HG02852 (cell line): ENCODE data around the gene DHRS3.
"Not testable (repeated sequence)": the region's sequence is repeated elsewhere in the genome, so short reads cannot be mapped to it uniquely, and the experiment has no call there.

Experiments
- ATAC-seq: cut with Tn5 transposase; IDR thresholded peaks from one replicate; pipeline ENCODE4 v1.9.1; 2021; ENCODE audit warnings: mild to moderate bottlenecking, moderate library complexity; ENCODE audit not compliant: unreplicated experiment

The DHRS3 gene

DNA sequence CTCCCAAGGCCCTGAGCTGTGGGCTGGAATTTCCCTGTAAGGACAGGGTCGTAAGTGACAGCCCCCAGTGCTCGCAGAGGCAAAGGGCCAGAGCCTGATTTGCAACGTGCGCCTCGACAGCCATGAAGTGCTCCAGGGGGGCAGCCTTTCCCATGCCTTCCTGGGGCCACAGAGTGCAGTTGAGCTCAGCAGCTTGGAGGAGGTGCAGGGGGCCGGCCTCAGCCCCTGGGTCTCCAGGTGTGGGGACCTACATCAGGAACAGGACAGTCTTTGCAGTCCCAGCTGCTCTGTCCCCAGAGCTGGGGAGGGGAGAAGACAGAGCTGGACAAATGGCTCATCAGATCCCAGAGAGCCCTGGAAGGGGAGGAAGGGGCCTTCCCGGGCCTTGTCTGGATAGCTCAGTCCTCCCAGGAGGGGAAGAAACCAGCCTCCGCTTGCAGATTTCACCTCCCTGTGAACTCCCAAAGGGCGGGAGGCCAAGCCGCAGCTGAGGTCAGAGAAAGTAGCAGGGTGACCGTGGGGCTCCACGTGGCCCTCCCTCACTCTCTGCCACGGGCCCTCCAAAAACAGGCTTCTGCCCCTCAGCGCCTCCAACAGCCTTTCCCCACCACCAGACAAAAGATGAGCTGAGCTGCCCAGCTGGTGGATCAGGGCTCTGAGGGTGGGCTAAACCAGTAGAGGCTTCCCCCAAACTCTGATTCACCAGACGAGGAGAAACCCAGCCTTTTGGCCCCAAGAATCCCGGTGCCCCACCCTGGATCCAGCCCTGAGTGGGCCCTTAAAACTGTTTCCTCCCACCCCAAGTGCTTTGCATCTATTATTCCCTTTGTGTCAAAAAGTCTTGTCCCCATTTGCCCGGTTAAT is 76.5 kb downstream of the DHRS3 start:
- ATAC-seq = no peak

DNA sequence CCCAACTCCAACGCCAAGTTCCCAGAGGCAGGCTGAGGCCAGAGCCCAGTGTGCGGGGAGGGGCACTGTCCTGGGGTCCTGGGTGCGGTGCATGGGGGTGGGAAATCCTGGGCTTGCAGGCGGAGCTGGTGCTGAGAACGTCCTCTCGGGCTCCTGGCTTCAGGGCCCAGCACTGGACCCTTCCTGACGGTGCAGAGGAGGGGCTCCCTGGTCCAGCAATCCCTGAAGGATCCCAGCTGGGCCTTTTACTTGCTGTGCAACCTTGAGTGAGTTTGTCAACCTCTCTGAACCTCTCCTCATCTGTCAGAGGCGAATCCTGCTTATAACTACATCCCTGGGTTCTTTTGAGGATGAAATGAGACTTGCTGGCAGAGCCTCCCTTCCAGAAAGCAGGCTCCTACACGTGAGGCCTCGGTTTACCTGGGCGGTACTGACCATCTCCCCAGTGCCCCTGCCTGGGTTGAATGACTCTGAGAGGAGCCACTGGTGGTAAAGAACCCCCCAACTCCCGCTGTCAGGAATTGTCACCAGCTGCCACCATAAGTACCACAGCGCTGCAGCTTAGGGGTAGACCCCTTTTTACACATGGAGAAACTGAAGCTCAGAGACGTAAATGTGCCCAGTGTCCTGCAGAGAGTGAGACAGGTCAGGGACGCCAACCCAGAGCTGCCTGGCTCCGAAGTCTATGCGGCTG is 77.3 kb downstream of the DHRS3 start:
- no peak for ATAC-seq

DNA sequence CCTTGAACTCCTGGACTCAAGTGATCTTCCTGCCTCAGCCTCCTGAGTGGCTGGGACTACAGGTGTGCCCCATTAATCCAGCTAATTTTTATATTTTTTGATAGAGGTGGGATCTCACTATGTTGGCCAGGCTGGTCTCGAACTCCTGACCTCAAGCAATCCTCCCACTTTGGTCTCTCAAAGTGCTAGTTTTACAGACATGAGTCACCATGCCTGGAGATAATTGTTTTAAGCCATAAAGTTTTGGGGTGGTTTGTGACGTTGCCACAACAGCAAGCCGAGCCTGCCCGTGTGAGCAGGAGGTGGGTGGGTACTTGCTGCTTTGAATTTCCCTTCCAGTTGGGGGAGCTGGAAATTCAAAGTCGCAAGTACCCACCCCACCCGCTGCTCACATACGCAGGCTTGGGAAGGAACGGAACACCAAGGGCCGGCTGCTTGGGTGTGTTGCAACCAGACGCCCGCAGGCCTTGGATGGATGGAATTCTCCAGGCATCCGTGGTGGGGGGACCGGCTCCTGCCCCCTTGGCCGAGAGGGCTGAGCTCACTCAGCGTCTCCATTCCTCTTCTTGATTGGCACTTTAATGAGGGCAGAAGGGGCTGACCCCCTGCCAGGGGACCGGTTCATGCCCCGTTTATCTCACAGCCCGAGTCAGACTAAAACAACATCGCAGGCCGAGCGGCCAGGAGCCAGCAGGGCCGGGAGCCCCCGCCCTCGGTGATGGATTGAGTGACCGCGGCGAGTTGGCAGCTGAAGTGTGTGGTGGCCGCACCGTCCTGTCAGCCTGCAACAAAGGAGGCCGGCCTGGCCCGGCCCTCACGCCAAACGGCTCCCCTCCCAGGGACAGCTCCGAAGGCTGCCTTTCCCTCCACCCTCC is 78.1 kb downstream of the DHRS3 start:
- ATAC-seq = no peak

DNA sequence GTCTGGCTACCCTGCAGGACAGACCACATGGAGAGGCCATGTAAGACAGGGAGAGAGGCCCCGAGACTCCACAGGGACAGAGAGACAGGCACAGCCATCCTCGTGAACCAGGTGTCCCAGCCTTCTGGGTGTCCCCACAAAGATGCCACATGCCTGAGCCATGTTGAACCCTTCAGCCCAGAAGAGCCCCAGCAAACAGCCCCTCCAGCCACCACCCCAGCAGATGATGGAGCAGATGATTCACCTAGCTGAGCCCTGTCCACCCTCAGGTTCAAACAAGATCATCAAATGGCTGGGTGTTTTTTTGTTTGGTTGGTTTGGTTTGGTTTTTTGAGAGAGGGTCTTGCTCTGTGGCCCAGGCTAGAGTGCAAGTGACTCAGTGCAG is 78.7 kb downstream of the DHRS3 start:
- ATAC-seq = no peak

DNA sequence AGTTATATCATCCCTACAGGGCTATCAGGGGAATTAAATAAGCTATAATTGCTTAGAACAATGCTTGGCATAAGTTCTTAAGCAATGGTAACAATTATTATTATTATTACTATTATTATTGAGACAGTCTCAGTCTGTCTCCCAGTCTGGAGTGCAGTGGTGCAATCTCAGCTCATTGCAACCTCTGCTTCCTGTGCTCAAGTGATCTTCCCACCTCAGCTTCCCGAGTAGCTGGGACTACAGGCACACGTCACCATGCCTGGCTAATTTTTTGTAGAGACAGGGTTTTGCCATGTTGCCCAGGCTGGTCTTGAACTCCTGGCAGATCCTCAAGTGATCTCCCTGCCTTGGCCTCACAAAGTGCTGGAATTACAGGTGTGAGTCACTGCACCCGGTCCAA is 79.5 kb downstream of the DHRS3 start:
- ATAC-seq = not testable (repeated sequence)

DNA sequence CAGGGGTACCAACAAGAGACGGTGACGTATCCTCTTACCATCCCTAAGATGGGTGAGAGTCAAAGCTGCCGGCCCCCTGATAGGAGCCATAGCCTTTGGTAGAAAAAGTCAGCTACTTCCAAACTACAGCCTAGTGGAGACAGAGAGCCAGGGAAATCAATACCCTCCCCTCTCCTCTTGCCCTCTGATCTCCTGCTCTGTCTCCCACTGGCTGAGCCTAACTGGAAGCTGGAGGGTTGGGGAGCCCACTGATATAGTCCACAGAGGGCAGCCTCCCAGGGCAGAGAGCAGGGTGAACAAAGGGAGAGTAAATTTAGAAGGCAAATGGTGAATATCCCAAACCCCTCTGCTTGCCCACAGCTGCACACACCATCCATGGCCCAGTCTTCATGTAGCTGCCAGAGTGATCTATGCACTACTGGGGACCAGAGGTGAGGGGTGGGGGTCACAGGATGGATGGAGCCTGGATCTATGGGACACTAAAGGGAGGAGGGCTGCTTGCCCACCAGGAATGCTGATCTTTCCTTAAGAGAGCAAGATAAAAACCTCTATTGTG is 80.0 kb downstream of the DHRS3 start:
- ATAC-seq = no peak

DNA sequence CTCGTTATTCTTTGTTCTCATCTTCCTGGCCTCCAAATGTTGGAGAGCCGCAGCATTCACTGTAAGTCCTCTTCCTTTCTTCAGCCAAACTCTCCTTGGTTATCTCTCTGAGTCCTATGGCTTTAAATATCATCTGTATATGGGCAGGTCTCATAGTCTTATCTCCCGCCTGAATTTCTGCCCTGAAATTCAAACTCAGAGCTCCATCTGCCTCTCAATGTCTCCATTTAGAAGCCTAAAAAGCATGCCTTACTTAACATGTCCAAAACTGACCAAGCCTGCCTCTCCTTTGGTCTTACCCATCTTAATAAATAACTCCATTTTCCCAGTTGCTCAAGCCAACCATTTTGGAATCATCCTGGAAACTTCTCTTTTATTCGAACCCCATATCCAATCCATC is 80.7 kb downstream of the DHRS3 start:
- ATAC-seq = no peak

DNA sequence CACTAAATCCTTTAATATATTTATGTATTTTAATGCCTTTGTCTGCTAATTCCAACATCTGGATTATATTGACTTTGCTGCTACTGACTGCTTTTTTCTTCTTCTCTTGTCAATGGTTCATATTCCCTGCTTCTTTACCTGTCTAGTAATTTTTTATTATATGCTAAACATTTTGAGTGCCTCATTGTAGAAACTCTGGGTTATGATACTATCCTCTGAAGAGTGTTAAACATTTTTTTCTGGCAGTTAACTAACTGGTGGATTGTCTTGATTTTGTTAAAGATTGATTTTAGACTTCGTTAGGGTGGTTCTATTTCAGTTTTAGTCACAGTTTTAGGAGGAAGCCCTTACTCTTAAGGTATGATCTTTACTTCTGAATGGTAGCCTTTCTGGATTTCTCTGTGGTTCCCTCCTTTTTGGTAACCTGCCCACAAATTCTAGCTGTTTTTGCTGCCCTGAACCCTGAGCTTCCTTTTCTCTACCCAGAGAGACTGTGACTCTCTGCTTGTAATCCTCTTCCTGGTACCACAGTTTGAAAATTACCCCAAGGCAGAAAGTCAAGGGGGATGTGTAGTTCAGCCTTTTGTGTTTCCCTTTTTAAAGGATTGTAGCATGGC is 81.9 kb downstream of the DHRS3 start:
- ATAC-seq = no peak

DNA sequence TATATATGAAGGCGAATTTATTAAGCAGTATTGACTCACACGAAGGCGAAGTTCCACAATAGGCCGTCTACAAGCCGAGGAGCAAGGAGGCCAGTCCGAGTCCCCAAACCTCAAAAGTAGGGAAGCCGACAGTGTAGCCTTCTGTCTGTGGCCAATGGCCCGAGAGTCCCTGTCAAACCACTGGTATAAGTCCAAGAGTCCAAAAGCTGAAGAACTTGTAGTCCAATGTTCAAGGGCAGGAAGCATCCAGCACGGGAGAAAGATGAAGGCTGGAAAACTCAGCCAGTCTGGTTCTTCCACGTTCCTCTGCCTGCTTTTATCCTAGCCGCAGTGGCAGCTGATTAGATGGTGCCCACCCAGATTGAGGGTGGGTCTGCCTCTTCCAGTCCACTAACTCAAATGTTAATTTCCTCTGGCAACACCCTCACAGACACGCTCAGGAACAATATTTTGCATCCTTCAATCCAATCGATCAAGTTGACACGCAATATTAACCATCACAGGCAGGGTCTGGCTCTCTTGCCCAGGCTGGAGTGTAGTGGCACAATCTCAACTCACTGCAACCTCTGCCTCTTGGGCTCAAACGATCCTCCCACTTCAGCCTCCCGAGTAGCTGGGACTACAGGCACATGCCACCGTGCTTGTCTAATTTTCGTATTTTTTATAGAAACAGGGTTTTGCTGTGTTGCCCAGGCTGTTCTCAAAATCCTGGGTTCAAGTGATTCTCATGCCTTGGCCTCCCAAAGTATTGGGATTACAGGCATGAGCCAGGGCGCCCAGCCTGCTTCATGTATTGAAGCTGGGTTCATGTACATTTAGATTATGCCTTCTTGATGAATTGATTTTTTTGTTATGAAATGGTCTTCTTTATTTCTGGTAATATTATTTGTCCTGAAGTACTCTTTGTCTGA is 85.3 kb downstream of the DHRS3 start:
- ATAC-seq = no peak

DNA sequence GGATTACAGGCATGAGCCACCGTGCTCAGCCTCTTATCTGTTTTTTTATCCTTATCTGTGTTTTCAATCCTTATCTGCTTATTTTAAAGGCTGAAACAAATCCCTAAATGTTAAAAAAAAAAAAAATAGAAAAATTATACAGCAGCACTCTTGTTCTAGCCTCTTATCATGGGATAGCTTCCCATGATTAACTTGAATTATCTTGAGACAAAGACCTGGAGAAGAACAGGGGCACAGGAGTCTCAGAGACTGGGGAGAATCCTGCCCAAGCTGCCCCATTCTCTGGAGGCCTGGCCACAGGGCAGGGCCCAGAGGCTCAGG is 86.9 kb downstream of the DHRS3 start:
- ATAC-seq = no peak

DNA sequence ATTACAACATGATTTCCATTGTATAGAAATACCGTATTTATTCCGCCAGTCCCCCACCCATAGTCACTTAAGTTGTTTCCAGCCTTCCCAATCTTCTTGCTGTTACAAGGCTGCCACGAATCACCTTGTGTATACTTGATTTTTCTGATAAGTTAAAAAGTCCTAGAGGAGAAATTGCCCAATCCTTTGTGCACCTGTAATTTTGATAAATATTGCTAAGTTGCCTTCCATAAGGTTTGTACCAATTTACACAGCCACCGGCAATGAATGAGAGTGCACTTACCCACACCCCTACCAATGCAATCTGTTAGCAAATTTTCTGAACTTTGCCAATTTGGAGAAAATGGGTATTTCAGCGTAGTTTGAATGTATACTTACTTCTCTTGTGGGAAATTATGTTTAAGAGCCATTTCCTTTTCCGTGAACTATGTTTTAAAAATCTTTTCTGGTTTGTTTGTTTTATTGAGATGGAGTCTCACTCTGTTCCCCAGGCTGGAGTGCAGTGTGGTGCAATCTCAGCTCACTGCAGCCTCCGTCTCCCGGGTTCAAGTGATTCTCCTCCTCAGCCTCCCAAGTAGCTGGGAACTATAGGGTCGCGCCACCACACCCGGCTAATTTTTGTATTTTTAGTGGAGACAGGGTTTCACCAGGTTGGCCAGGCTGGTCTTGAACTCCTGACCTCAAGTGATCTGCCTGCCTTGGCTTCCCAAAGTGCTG is 87.4 kb downstream of the DHRS3 start:
- ATAC-seq = no peak

DNA sequence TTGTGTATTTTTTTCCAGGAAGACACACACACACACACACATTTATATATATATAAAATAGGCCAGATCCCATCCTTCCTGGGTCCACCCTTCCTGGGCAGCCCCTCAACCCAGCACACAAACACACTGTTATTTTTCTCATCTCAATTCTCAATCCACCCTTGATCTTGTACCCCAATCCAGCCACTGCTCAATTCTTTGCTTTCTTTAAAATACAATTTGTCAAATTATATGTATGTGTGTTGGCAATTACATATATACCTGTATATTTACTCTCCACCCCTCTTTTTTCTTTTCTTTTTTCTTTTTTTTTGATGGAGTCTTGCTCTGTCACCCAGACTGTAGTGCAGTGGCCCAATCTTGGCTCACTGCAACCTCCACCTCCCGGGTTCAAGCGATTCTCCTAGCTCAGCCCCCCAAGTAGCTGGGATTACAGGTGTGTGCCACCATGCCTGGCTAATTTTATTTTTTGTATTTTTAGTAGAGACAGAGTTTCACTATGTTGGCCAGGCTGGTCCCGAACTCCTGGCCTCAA is 88.3 kb downstream of the DHRS3 start:
- ATAC-seq = no peak

DNA sequence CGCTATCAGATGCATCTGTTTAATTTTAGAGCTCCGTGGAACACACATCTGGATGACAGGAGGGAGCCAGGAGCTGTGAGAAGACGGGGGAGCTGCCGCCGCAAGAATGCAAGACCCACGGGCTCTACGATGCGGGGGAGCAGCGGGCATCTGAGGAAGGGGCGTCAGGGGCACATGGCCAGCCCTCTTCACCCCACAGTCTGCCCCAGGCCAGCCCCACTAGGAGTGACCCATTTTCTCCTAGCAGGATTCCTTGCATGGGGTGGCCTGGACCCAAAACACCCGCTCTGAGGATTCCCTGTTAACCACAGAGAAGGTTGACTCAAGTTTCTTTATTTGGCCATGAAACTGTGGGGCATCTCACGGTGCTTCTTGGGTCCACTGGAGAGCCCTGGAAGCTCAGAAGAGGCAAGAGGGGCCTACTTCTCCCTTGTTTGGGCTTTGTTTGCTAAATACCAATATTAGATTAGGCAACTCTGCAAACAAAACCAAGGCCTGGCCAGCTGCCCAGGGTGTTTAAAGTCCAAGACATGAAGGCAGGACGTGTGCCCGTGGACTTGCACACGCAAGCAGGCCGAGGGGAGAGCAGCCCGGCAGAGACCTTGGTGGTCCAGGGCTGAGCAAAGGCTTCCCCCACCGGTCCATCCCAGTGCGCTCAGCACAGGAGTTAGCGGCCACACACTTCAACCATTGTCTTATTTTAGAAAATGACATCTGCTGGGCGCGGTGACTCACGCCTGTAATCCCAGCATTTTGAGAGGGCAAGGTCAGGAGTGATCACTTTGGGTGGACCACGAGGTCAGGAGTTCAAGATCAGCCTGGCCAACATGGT is 89.8 kb downstream of the DHRS3 start:
- no peak for ATAC-seq

DNA sequence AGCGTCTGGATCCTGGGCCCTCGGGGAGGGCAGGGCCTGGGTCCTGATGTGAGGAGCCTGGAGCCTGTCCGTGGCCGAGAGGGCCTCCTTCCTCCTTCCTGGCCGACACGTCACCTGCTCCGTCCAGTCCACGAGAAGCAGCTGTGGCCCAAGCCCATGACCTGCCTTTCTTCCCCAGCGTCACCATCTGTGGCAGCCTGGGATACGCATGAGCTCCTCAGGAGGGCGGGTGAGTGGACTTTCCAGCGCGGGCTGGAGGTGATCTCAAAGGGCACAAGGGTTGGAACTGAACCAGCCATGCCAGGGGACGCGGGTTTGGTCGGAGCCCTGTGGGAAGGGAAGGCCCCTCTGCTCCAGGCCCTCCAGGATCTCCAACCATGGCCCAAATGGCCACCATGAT is 90.4 kb downstream of the DHRS3 start:
- no peak for ATAC-seq

DNA sequence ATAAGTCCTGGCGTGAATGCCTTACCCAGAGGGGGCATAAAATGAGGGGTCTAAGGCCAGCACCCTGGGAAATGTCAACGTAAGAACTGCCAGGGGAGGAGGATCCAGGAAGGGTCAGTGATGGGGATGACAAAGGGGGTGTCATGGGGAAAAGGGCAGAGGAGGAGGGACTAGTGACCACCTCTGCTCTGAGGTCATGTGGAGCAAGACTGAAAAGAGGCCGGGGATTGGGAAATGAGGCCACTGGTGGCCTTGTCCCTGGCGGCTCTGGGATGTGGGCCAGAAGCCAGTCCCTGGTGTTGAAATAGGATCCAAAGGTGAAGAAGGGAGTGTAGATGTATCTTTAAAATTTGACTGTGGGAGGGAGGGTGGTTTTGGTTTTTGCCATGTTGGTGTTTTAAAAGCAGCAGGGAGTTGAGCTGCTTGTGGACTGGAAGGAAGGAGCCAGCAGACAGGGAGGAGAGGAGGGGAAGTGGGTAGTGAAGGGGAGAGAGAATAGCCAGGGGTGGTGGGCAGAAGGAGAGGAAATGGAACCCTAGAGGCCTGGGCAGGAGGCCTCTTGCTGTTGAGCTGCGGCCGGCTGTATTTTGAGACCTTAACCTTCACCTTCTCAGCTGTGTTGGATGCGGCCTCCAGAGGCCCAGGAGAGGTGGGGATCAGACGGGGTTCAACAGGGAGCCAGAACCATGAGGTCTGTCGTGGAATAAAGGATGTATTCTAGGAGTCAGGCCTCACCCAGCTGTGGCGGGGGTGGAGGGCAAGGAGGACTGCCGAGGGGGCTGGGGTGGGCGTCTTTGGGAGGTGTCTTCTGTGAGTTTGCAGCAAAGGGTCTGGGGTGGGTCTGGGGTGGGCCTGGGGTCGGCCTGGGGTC is 92.5 kb downstream of the DHRS3 start:
- ATAC-seq = no peak

DNA sequence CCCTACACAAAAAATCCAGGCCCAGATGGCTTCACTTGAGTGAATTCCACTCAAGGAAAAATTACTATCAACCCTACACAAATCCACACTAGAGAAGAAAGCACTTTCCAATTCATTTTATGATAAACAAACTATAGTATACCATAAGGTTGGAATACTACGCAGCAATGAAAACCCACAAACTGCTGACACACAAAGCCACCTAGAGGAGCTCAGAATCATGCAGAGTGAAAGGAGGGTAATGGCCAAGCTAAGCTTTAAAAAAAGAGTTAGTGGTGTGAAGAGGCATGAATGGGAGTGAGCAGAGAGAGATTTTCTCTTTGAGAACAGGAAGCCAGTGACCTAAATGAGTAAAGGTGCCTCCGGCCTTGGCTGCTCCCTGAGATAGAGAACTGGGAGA is 93.7 kb downstream of the DHRS3 start:
- ATAC-seq = no peak

DNA sequence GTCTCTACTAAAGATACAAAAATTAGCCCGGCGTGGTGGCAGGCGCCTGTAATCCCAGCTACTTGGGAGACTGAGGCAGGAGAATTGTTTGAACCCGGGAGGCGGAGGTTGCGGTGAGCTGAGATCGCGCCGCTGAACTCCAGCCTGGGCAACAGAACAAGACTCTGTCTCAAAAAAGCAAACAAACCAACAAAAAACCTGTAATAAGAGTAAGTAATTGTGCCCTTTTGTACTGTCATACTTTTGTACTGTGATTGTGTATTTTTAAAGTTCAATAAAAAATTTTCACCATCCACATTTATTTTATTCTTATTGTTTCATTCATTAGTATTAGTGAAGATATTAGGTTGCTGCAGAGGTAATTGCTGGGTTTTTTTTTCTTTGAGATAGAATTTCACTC is 95.2 kb downstream of the DHRS3 start:
- ATAC-seq = not testable (repeated sequence)
